ENCODE results near the gene DLX2. TPM values are rescaled to one million over a fixed set of nuclear protein-coding genes. Genes with fewer than 3 reads are reported as not detected.

Gene DLX2
- total RNA-seq, 2 donors from 2014 or later, result 0.11 TPM; not detected in 1

DNA sequence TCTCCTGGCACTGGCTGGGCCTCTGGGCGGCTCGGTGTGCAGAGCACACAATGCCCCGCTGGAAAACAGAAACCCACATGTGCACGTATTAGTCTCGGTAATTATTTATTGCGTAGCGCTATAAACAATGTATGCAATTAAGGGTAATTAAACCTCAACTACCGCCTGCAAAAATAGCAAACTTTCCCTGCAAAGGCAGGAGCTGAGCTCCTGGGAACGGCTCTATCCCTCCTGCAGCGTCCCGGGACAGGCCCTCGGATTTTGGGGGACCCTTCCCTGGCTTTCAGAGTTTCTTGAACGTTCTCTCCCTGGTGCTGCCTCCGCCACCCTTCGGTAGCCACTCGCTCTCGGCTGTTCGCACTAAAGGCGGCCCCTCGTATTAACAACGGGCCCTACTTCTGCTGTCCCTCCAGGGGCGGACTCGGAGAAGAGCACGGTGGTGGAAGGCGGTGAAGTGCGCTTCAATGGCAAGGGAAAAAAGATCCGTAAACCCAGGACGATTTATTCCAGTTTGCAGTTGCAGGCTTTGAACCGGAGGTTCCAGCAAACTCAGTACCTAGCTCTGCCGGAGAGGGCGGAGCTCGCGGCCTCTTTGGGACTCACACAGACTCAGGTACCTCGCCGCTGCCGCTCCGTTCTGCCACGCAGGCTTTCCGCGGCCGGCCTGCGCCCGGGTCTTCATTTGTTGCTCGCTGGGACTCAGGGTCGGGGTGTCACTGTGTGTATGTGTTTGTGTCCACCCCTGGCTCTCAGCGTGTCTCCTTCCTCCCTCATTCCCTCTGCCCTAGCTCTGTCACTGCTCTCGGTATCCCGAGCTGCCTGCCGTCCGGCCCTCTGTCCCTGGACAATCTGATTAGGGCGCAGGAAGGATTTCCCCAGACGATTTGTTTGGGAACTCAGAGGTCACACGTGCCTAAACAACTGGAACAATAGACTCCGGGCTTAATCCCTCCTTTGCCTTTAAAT, 16.2 kb downstream of the DLX2 start:
- ATAC-seq (peak; percentile 70), DNase-seq (peak in 1 of 2 donors; percentile 67)
- intact Hi-C loops (cut with DNase I, micrococcal nuclease), result no loop called here

- intact Hi-C loops (cut with DNase I, micrococcal nuclease), result no loop called here
- DNase-seq, result no peak
- ATAC-seq, result peak; percentile 22
Observed at GRCh38 chr2:172085460-172086159, 17.1 kb downstream of the DLX2 start, which contains the start of gene DLX1. TSS of gene DLX1 (plus strand) at chr2:172085507. CDS start at chr2:172085678, 171 bp downstream.

- intact Hi-C loops (cut with DNase I, micrococcal nuclease), result no loop called here
- ATAC-seq, result peak; percentile 91
- DNase-seq, result peak; percentile 74 to 78
Observed at GRCh38 chr2:172084645-172085459, 17.8 kb downstream of the DLX2 start.

DNA sequence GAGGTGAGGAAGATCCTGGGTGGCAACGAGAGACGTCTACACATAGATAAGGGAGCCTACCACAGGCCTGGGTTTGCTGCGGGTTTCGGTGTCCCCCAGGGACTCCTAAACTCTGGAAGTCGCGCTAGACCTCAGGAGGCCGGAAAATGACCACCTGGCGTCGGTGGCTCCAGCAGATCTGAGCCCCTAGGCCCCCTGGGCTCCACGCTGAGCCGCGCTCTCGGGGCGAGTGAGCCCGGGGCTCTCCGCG, 18.4 kb downstream of the DLX2 start:
- ATAC-seq (no peak), DNase-seq (no peak)
- intact Hi-C loops (cut with DNase I, micrococcal nuclease), result no loop called here

GRCh38 chr2:172083628-172084394, 18.9 kb downstream of the DLX2 start:
- ATAC-seq, result no peak
- no peak for DNase-seq
- intact Hi-C loops (cut with DNase I, micrococcal nuclease), result no loop called here

- intact Hi-C loops (cut with DNase I, micrococcal nuclease), result no loop called here
- no peak for ATAC-seq
- DNase-seq, result no peak
Observed at GRCh38 chr2:172082944-172083627, 19.6 kb downstream of the DLX2 start.

- ATAC-seq, result no peak
- intact Hi-C loops (cut with DNase I, micrococcal nuclease), result no loop called here
- no peak for DNase-seq
Observed at GRCh38 chr2:172082105-172082943, 20.4 kb downstream of the DLX2 start.

DNA sequence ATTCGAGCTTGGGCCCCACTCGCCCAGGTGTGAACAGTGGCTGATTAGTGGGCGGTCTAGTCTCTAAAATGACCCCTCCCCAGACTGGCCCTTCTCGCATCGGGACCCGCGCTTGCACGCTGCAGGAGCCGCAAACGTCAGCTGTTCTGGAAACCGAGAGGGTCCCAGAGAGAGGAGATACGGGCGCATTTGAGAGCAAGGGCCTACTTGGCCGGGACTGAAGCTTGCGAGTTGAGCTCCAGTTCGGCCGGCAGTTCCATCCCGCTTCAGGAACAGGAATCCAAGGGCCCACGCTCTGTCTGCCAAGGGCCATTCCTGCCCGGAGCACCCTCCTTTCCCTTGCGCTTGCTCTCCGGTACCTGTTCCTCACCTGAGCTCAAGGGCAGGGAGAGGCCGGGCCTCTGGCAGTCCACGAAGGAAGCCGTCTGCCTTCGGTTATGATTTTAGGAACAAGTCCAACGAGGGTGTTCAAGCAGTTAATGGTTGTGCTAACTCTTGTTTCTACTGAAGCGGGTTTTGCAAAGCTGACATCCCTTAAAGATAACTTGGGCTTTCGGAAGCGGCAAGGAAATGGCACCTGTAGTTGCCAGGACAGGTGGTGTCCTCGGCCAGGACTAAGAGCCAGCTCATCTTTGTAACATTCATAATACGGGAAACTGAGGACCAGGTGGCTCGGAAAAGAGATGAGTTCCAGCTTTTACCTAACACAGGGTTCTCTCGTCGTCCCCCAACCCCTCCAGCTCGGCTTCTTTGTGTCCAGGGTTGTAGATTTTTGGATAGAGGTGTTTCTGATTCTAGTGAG, 21.3 kb downstream of the DLX2 start:
- DNase-seq, result no peak
- ATAC-seq, result no peak
- intact Hi-C loops (cut with DNase I, micrococcal nuclease), result no loop called here

GRCh38 chr2:172080641-172081220, 22.0 kb downstream of the DLX2 start:
- DNase-seq (no peak), ATAC-seq (no peak)
- intact Hi-C loops (cut with DNase I, micrococcal nuclease), result no loop called here

DNA sequence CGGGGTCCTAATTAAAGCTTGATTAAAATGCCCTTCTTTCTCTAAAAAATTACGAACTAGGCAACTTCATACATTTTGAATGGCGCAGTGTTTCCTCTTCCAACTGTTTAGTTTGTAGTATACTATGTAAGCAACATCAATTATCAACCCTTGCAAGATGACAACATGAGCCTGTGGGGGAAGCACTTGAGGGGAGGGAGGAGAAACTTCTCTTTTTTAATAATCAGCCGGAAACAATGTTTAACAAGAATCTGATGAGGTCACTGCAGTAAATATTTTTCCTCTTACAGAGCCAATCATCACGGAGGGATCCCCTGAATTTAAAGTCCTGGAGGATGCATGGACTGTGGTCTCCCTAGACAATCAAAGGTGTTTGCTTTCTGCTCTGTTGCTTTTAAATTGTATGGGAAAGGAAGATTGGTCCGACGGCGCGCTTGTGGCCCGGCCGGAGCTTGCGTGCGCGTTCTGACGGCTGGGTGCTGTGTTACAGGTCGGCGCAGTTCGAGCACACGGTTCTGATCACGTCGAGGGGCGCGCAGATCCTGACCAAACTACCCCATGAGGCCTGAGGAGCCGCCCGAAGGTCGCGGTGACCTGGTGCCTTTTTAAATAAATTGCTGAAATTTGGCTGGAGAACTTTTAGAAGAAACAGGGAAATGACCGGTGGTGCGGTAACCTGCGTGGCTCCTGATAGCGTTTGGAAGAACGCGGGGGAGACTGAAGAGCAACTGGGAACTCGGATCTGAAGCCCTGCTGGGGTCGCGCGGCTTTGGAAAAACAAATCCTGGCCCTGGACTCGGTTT, 22.7 kb downstream of the DLX2 start:
- DNase-seq (no peak), ATAC-seq (no peak)
- intact Hi-C loops (cut with DNase I, micrococcal nuclease), result no loop called here

GRCh38 chr2:172079416-172079815, 23.3 kb downstream of the DLX2 start:
- ATAC-seq, result no peak

GRCh38 chr2:172074254-172074653, 28.4 kb downstream of the DLX2 start:
- intact Hi-C loops (cut with DNase I, micrococcal nuclease), result no loop called here
- ATAC-seq, result no peak
- no peak for DNase-seq

More at GRCh38 chr2:172079416-172079815, 23.3 kb downstream of the DLX2 start:
- DNase-seq, result no peak
- intact Hi-C loops (cut with DNase I, micrococcal nuclease), result no loop called here

GRCh38 chr2:172073518-172073917, 29.2 kb downstream of the DLX2 start:
- no peak for DNase-seq
- no peak for ATAC-seq

DNA sequence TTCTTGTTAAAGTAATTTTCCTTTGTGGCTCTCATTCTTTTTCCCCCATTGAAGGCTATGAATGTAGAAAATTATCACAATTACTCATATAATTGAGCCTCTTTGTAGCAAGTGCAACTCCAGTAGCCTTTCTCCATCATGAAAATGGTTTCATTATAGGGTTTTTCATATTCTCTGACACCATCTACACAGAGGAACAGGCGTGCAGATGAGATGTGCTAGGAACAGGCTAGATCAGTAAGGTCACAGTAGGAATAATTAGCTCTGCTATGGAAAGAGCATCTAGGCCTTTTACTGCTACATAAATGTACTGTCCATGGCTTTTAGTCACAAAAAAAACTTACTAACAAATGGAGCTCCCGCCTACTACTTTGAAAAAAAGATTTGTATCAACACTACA, 30.0 kb downstream of the DLX2 start:
- DNase-seq (no peak), ATAC-seq (no peak)
- intact Hi-C loops (cut with DNase I, micrococcal nuclease), result no loop called here

More at GRCh38 chr2:172073518-172073917, 29.2 kb downstream of the DLX2 start:
- intact Hi-C loops (cut with DNase I, micrococcal nuclease), result no loop called here

DNA sequence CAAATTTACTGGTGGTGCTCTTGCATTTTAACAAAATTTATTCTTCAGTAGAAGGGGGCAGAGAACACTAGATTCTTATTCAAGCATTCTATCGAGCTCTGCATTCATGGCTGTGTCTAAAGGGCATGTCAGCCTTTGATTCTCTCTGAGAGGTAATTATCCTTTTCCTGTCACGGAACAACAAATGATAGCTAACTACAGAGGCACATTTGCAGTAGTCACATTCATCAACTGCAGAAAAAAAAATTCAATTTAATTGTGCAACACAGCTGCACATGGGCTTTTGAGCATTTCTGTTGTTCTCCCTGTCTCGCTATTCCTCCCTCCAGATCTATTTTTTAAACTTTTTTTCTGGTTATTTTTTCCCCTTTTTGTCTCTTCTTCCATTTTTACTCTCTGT, 30.4 kb downstream of the DLX2 start:
- no peak for ATAC-seq
- DNase-seq, result no peak

More for the DNA sequence above, 30.4 kb downstream of the DLX2 start:
- intact Hi-C loops (cut with DNase I, micrococcal nuclease), result no loop called here
